K562 (cell line): ENCODE data around the gene TIMP2. TPM values are rescaled to one million over a fixed set of nuclear protein-coding genes. Genes with fewer than 3 reads are reported as not detected.
"Not testable (repeated sequence)": the region's sequence is repeated elsewhere in the genome, so short reads cannot be mapped to it uniquely, and the experiment has no call there.

Source experiments
- ATAC-seq: fragments of 200-7000 bp; cut with Tn5 transposase; 3 replicates; pipeline ENCODE4 v1.9.1; 2020; ENCODE audit warnings: moderate library complexity
- BruUV-seq: library from RNA; stranded (reverse); fragments of 400-500 nt; replicated peaks from 2 replicates; lab custom pipeline; 2021; lab: Mats Ljungman, UMichigan
- CTCF ChIA-PET: fragments of 300-600 bp; formaldehyde crosslinking; extraction: SDS; loops from one replicate; lab custom pipeline; 2021; ENCODE audit warnings: low intra/inter-chr PET ratio; lab: Yijun Ruan, JAX
- POLR2A ChIA-PET: fragments of 300-600, 350-650 bp; sonication (Branson Sonifier 250); formaldehyde crosslinking; extraction: SDS; loops from one replicate; lab custom pipeline; 2021; ENCODE audit warnings: antibody characterized with exemption, inconsistent platforms; lab: Yijun Ruan, JAX
- DNase-seq, 4 experiments: peaks; one replicate each; pipeline versions ENCODE4 v3.0.0 to v3.0.0-alpha.2; 2011 to 2018; ENCODE audit warnings: low spot score in 3 of 4, mixed read lengths in 3 of 4; ENCODE audit errors: extremely low read depth in 1 of 4
- FAIRE-seq: peaks from 2 replicates; lab custom pipeline; 2011; peaks lifted over from hg19 to GRCh38; lab: Jason Lieb, UNC
- H2AFZ ChIP-seq: 2 replicates; pipeline ENCODE4 v1.6.0; 2011; ENCODE audit warnings: low read depth, low read length, control low read depth, inconsistent platforms
- H3K27ac ChIP-seq: fragments of 200-600 bp; 3 replicates; pipeline ENCODE4 v1.8.0; 2011; ENCODE audit warnings: low read depth, mild to moderate bottlenecking, control low read depth, inconsistent platforms, low read length, moderate library complexity, mixed read lengths; ENCODE audit errors: extremely low read depth
- H3K27me3 ChIP-seq, 2 experiments: fragments of 300-600 bp in 1 of 2; 2 replicates in 1 of 2; 3 replicates in 1 of 2; pipeline versions ENCODE4 v1.6.0 to v1.8.0; 2011; ENCODE audit warnings: inconsistent platforms in 2 of 2, low read length in 2 of 2, mild to moderate bottlenecking in 1 of 2, mixed read lengths in 1 of 2, moderate library complexity in 1 of 2; ENCODE audit not compliant: control insufficient read depth in 2 of 2, insufficient read depth in 2 of 2
- H3K36me3 ChIP-seq: fragments of 300-600 bp; 3 replicates; pipeline ENCODE4 v1.8.0; 2011; ENCODE audit warnings: mild to moderate bottlenecking, low read length, inconsistent platforms; ENCODE audit not compliant: control insufficient read depth, insufficient read depth
- H3K4me1 ChIP-seq, 2 experiments: fragments of 200-600 bp in 1 of 2; replicated peaks in 1 of 2; 2 replicates in 1 of 2; 3 replicates in 1 of 2; pipeline versions ENCODE4 v1.5.1 to v1.8.0; 2011; ENCODE audit warnings: inconsistent platforms in 2 of 2, low read length in 2 of 2, mild to moderate bottlenecking in 1 of 2, mixed read lengths in 1 of 2, moderate library complexity in 1 of 2; ENCODE audit not compliant: control insufficient read depth in 2 of 2, insufficient read depth in 2 of 2
- H3K4me2 ChIP-seq: 2 replicates; pipeline ENCODE4 v1.6.1; 2011; ENCODE audit warnings: low read length, control low read depth, inconsistent platforms, mixed read lengths; ENCODE audit not compliant: insufficient read depth
- H3K4me3 ChIP-seq: fragments of 200-600 bp; sonication (generic), shearing (Covaris generic); 2 replicates; pipeline ENCODE4 v1.5.1; 2016; ENCODE audit warnings: control low read depth, inconsistent platforms
- H3K79me2 ChIP-seq: fragments of 200-600 bp; 3 replicates; pipeline ENCODE4 v1.8.0; 2011; ENCODE audit warnings: low read length, inconsistent platforms; ENCODE audit not compliant: control insufficient read depth, insufficient read depth
- H3K9ac ChIP-seq, 2 experiments: 2 replicates each; pipeline versions ENCODE4 v1.6.0 to v1.6.1; 2011; ENCODE audit warnings: low read depth in 2 of 2, low read length in 2 of 2, control low read depth in 1 of 2, inconsistent platforms in 1 of 2, mild to moderate bottlenecking in 1 of 2, mixed read lengths in 1 of 2; ENCODE audit not compliant: insufficient read depth in 1 of 2
- H3K9me1 ChIP-seq: one replicate; pipeline ENCODE4 v1.6.0; 2011; ENCODE audit warnings: inconsistent platforms, mild to moderate bottlenecking, low read length, moderate library complexity; ENCODE audit not compliant: control insufficient read depth, insufficient read depth
- H3K9me3 ChIP-seq: replicated peaks from 2 replicates; pipeline ENCODE4 v1.5.1; 2011; ENCODE audit warnings: low read depth, low read length, inconsistent platforms; ENCODE audit not compliant: control insufficient read depth, insufficient read depth
- H4K20me1 ChIP-seq: replicated peaks from 2 replicates; pipeline ENCODE4 v1.6.1; 2011; ENCODE audit warnings: low read length, inconsistent platforms, mixed read lengths; ENCODE audit not compliant: control insufficient read depth, insufficient read depth
- ZBTB12 ChIP-seq: fragments of 250-450 bp; sonication (Bioruptor Pico); IDR thresholded peaks from 2 replicates; pipeline ENCODE4 v1.4.0; 2020
- WGBS: fragments of 100-300 bp; shearing (Covaris generic); methylation state at CpG from one replicate; pipeline ENCODE4 v1.1.6; 2016; ENCODE audit warnings: low coverage, mixed read lengths; ENCODE audit not compliant: insufficient coverage; ENCODE audit errors: missing lambda C conversion rate; 5-methylcytosine and 5-hydroxymethylcytosine counted together
- in situ Hi-C: fragments of 300-500 bp; cut with MboI; formaldehyde crosslinking; loops from 4 replicates; pipeline ENCODE4 v1.15.0; 2018; ENCODE audit warnings: inconsistent platforms, mixed read lengths
- intact Hi-C: fragments of 100-400 bp; cut with micrococcal nuclease; formaldehyde crosslinking; loops from 2 replicates; pipeline ENCODE4 v1.14.2; 2022
- polyA plus RNA-seq, 8 experiments: library from polyadenylated mRNA; depleted of rRNA in 4 of 8; stranded (reverse) in 5 of 8; unstranded in 3 of 8; fragments of >200 nt; fragmentation: Nextera tagmentation in 2 of 8; fragmentation: Illumina TruSeq in 1 of 8; extraction: Ambion mirVana in 2 of 8; extraction: Trizol in 1 of 8; gene quantifications; 2 replicates each; pipeline versions ENCODE4 v1.2.1 to v1.2.3, GENCODE V29; 2011 to 2014; ENCODE audit warnings: inconsistent platforms in 1 of 8, missing spikeins in 1 of 8
- total RNA-seq, 7 experiments: library from RNA; depleted of rRNA in 6 of 7; stranded (reverse); fragments of >200 nt in 6 of 7; fragmentation: Illumina TruSeq in 2 of 7; extraction: Trizol in 2 of 7; gene quantifications; 2 replicates each; pipeline versions ENCODE4 v1.2.1 to v1.2.3, GENCODE V29; 2011 to 2021; ENCODE audit warnings: low replicate concordance in 1 of 7

The TIMP2 gene
- total and polyA plus RNA-seq, 9 of the 15 experiments (the other 6 are each of a cell fraction or from before 2014, with no cell fraction given): 0.55 TPM; not detected in 8

- no peak for TF ChIP-seq ZBTB12
These were observed 13.1 kb downstream of the TIMP2 start (continued) for GRCh38 chr17:78912082-78912481.

- WGBS: 10% methylated on average over 6 of the region's 7 CpGs
- H3K4me2 ChIP-seq, H3K9me3 ChIP-seq, ATAC-seq, BruUV-seq, H3K27ac ChIP-seq, DNase-seq, H2AFZ ChIP-seq, H3K79me2 ChIP-seq, CTCF ChIA-PET, FAIRE-seq, H3K9me1 ChIP-seq, POLR2A ChIA-PET, H3K9ac ChIP-seq, H3K4me1 ChIP-seq, intact Hi-C loops, H3K4me3 ChIP-seq, H4K20me1 ChIP-seq, in situ Hi-C loops, H3K36me3 ChIP-seq: not testable (repeated sequence)
- peaks cover 34 to 70% of the 10 kb centered on the region in 2 experiments; a peak in 4 of 5 replicates for H3K27me3 ChIP-seq
These were observed 13.6 kb downstream of the TIMP2 start for GRCh38 chr17:78911543-78911942.
